Measurements from ENCODE around the gene FAM3A.

- no peak for TF ChIP-seq CTCF (conservative IDR thresholded peaks at IDR 0.05; ENCODE audit: low read length)
- no peak for TF ChIP-seq EZH2phosphoT487 (IDR thresholded peaks at IDR 0.05; ENCODE audit: borderline replicate concordance, low read depth, low read length)
Observed at GRCh38 chrX:154502989-154503388, 13.0 kb downstream of the FAM3A start.
